AG09319 (cell line): ENCODE measurements around the gene FHIT.
"Not testable (repeated sequence)": the region's sequence is repeated elsewhere in the genome, so short reads cannot be mapped to it uniquely, and the experiment has no call there.

Experiments
- DNase-seq: peaks from one replicate; pipeline ENCODE4 v3.0.0-alpha.2; 2010; ENCODE audit warnings: low read depth; ENCODE audit errors: extremely low read depth
- CTCF ChIP-seq: IDR thresholded peaks from 2 replicates; pipeline ENCODE4 v1.5.1; 2011; ENCODE audit warnings: low read depth, mild to moderate bottlenecking, inconsistent platforms, low read length, moderate library complexity

FHIT gene

DNA sequence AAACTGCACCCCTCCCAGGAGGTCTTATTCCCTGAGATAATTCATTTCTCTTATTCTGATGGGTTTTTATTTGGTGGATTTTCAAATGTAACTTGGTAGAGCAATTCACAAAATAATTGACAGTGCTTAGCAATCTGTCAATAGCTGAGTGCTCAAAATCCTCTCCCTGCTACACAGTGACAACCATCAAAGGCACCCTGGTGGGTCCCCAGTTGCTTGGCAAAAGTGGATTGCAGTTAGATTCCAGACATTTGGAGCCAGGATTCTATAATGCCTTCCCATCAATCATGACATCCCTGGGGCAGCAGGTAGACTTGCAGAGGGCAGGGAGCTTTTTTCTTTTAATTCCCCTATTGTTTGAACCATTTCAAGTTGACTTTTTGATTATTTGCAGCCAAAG, 59.0 kb downstream of the FHIT start:
- no peak for TF ChIP-seq CTCF
- DNase-seq = no peak

- not testable (repeated sequence) for DNase-seq
These were observed 61.0 kb downstream of the FHIT start for GRCh38 chr3:61190205-61190604.

- TF ChIP-seq CTCF = no peak
- no peak for DNase-seq
These were observed 65.2 kb downstream of the FHIT start for GRCh38 chr3:61186030-61186429.

- TF ChIP-seq CTCF = no peak
- no peak for DNase-seq
These were observed 66.3 kb downstream of the FHIT start for GRCh38 chr3:61184956-61185355.

GRCh38 chr3:61182662-61183061, 68.6 kb downstream of the FHIT start:
- no peak for DNase-seq

DNA sequence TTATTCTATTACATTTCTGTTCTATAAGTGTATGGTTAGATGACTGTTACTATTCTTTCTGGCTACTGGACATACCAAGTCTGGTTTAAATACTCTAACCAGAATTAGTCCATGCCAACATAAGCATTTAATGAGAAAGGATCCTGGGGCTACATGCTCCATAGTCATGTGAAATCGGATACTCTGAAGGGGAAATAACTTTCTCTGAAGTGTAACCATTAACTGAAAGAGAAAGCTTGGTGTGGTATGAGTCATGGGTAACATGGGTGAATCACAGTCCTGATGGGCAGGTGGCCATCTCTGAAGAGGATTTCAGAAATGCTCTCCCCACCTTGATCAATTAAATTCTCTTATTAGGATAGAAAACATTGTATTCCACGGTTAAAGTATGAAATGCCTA, 69.4 kb downstream of the FHIT start:
- TF ChIP-seq CTCF = no peak
- DNase-seq = no peak

More at GRCh38 chr3:61182662-61183061, 68.6 kb downstream of the FHIT start:
- TF ChIP-seq CTCF = no peak

DNA sequence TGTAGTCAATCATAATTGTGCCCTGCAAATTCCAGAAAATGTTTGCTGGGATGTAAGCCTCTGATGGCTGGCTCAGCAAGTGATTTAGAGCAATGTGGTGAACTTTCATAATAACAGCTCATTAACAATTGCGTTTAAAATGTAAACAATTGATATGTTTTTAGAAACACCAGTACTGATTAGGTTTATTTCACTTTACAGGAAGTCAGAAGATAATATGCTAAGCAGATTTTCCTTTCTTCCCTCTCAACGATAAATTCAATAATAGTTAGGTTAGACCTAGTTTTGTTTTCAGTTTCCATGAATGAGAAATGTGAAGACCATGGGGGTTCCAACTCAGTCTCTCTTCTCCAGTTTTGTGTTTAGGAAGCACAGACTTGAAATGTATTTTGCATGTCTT, 71.0 kb downstream of the FHIT start:
- no peak for TF ChIP-seq CTCF
- no peak for DNase-seq

DNA sequence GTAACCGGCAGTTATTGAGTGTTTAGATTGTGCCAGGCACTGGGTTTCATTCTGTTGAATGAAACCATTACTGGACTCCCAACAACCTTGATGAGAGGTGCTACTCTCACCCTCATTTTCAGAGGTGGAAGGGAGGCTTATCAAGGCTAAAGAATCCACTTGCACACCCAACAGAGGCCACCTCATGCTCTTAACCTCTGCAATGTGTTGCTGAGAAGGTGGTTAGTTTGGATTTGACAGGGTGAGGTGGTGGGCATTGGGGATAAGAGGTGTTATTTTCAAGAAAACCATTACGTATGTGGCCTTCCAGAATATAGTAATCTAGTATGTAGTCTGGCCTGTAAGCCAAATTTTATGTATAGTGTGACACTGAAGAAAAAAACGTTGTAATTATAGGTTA, 73.1 kb downstream of the FHIT start:
- no peak for TF ChIP-seq CTCF
- DNase-seq = no peak
